GM18951 (cell line): ENCODE measurements around the gene AADAC.

Experiments used
- POLR2A ChIP-seq: IDR thresholded peaks from 4 replicates; pipeline ENCODE4 v1.6.1; 2011; ENCODE audit warnings: mild to moderate bottlenecking; ENCODE audit not compliant: insufficient read length, insufficient read depth; ENCODE audit errors: extremely low read depth
- in situ Hi-C: fragments of 300-500 bp; cut with MboI; formaldehyde crosslinking; loops from one replicate; pipeline ENCODE4 v1.12.0; 2022; ENCODE audit warnings: low sequenced_read_pairs, mixed read lengths, inconsistent platforms; ENCODE audit not compliant: unreplicated experiment

AADAC gene

GRCh38 chr3:151875759-151876158 lies 61.8 kb downstream of the AADAC start:
- TF ChIP-seq POLR2A, result no peak
- in situ Hi-C loops, result no loop called here

GRCh38 chr3:151877269-151877668 lies 63.4 kb downstream of the AADAC start:
- in situ Hi-C loops, result no loop called here
- TF ChIP-seq POLR2A, result no peak
